Measurements from ENCODE around the gene FBL.
"Not testable (repeated sequence)": the region's sequence is repeated elsewhere in the genome, so short reads cannot be mapped to it uniquely, and the experiment has no call there.

The FBL gene

DNA sequence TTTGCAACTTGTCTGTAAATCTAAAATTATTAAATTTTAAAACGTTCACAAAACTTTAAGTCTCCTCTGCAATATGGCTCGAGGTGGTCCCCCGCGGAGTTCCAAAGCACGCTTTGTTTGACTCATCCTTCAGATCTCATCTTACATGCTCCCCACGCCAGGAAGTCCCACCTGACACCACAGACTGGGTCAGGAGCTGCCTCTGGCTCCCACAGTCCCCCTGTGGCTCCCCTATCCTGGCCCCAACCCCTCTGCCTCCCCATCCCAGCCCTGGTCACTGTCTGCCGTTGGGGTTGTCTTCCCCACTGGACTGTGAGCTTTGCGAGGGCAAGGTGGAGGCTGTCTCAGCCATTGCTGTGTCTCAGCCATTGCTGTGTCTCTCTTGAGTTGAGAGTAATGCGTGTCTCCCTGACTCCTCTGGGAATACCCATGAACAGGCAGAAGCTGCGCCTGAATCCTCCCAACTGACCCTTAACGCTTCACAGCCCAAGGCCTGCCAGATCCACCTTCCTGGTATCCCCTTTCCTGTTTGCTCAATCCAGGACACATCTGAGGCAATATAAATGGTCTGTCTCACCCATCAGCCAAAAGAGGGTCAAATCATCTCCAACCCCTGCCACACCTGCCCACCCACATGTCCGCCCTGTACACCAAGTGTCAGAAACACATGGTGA, 28.2 kb downstream of the FBL start:
- TF ChIP-seq, protein P1, sequence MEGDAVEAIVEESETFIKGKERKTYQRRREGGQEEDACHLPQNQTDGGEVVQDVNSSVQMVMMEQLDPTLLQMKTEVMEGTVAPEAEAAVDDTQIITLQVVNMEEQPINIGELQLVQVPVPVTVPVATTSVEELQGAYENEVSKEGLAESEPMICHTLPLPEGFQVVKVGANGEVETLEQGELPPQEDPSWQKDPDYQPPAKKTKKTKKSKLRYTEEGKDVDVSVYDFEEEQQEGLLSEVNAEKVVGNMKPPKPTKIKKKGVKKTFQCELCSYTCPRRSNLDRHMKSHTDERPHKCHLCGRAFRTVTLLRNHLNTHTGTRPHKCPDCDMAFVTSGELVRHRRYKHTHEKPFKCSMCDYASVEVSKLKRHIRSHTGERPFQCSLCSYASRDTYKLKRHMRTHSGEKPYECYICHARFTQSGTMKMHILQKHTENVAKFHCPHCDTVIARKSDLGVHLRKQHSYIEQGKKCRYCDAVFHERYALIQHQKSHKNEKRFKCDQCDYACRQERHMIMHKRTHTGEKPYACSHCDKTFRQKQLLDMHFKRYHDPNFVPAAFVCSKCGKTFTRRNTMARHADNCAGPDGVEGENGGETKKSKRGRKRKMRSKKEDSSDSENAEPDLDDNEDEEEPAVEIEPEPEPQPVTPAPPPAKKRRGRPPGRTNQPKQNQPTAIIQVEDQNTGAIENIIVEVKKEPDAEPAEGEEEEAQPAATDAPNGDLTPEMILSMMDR (IDR thresholded peaks at IDR 0.05; ENCODE audit: low read depth, low read length), result no peak
- DNase-seq (ENCODE audit: extremely low read depth, low read depth), result no peak

DNA sequence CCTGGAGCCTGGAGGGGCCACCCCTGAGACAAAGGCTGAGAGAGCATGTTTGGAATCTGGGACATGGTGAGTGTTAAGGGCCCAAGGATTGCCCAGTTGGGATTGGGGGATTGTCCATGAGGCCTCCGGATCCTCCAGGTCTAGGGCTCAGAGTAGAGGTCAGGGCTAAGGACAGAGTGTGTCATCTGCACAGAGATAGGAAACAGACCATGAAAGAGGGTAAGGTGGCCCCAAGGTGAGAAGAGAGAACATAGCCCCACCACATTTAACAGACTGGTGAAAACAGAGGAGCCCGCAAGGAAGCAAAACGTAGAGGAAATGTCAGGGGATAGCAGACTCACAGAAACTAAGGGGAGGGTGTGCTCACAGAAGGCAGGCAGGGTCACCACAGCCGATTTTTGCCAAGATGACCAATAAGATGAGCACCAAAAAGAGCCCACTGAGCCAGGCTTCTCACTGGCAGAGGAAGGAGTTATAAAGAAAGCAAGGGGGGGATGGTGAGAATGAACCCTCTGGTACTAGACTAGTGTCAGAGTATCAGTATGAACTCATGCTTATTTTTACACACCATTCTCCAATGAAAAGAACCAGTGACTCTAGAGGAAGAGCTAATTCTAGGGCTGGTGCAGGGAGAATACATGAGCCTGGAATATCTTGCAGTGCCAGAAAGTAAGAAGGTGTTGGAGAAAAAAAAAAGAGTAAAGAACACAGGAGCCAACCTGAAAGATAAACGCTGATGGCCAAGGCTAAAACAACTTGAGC, 29.7 kb downstream of the FBL start:
- no peak for DNase-seq (ENCODE audit: extremely low read depth, low read depth)
- TF ChIP-seq, protein P1 (IDR thresholded peaks at IDR 0.05; ENCODE audit: low read depth, low read length), result no peak

DNA sequence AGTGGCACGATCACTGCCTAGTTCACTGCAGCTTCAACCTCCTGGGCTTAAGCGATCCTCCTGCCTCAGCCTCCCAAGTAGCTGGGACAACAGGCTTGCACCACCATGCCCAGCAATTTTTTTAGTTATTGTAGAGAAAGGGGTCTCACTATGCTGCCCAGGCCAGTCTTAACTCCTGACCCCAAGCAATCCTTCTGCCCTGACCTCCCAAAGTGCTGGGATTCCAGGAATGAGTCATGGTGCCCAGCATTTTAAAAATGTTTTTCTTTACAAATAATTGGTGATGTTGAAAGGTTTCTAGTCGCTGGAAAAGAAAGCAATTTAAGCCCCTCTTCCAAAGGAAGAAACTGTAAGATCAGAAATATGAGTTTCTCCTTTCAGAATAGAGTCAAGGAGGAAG, 31.6 kb downstream of the FBL start:
- no peak for DNase-seq (ENCODE audit: extremely low read depth, low read depth)
- TF ChIP-seq, protein P1 (IDR thresholded peaks at IDR 0.05; ENCODE audit: low read depth, low read length), result no peak

DNA sequence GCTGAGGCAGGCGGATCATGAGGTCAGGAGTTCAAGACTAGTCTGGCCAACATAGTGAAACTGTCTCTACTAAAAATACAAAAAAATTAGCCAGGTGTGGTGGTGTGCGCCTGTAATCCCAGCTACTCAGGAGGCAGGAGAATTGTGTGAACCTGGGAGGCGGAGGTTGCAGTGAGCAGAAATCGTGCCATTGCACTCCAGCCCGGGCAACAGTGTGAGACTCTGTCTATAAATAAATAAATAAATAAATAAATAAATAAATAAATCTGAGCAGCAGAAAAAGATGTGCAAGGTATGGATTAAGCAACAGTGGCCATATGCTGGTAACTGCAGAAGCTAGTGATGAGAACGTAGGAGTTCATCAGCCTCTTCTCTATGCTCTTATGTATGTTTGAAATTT, 32.1 kb downstream of the FBL start:
- DNase-seq (ENCODE audit: extremely low read depth, low read depth), result not testable (repeated sequence)

DNA sequence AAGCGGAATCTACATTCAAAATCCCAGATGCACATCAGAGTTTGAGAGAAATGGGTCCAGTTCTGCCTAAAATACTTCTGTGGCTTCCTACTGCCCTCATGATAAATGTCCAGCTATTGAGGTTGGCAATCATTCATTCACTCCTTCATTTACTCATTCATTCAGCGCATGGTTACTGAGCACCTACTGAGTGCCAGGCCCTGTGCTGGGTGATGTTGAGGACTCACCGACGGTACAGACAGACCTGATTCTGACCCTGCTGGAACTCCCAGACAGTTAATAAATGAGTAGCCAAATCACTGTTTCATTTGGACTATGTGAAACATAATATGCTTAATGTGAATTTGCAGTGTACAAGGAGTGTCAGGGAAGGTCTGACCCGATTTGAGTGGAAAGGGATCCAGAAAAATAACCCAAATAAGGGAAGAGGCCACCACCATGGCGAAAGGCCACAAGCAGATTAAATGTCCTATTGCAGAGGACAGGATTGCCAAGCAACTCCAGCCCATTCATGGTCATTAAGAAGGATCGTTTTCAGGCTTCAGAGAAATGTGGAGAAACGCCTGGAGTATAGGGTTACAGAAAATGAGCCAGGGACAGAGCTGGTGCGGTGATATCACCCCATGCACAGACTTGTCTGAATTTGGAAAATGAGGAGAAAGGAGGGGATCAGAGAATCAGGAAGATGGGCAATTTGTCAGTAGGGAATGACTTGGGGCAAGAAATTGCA, 32.8 kb downstream of the FBL start:
- TF ChIP-seq, protein P1 (IDR thresholded peaks at IDR 0.05; ENCODE audit: low read depth, low read length), result no peak
- no peak for DNase-seq (ENCODE audit: extremely low read depth, low read depth)

DNA sequence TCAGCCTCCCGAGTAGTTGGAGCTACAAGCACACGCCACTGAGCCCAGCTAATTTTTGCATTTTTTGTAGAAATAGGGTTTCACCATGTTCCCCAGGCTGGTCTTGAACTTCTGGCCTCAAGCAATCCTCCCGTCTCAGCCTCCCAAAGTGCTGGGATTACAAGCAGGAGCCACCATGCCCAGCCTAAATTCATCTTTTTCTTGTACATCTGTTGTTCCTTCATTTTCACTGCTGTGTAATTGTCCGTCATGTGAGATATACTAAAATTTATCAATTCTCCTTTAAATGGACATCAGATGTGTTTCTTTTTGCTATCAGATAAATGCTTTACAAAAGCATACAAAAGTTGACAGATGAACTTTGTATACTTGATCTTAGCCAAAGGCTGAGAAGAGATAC, 35.1 kb downstream of the FBL start:
- DNase-seq (ENCODE audit: extremely low read depth, low read depth), result no peak
- TF ChIP-seq, protein P1 (IDR thresholded peaks at IDR 0.05; ENCODE audit: low read depth, low read length), result no peak

DNA sequence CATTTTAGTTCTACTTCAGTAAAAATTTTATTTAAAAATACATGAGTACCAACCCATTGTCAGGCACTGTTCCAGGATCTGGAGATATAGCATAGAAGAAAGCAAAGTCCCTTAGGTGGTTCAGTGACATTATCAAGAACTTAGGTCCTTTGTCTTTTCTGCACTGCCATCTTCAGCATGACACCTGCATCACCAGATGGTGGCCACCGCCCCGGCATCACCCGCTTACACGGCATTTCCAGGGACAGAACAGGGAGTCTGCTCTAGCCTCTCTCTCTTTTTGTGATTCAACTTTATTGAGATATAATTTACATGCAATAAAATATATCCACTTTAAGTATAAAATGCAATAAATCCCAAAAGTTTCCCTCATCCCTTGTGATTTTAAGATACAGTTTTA, 35.8 kb downstream of the FBL start:
- no peak for DNase-seq (ENCODE audit: extremely low read depth, low read depth)
- TF ChIP-seq, protein P1 (IDR thresholded peaks at IDR 0.05; ENCODE audit: low read depth, low read length), result no peak

All from AG09319 (cell line).